HepG2 (cell line): Measurements from ENCODE around the gene HBA2.
"Not testable (repeated sequence)": the region's sequence is repeated elsewhere in the genome, so short reads cannot be mapped to it uniquely, and the experiment has no call there.

Source experiments
- CEBPG ChIP-seq: IDR thresholded peaks from 2 replicates; pipeline ENCODE4 v1.6.1; 2016
- EHMT2 ChIP-seq: fragments of 200-600 bp; sonication (generic); IDR thresholded peaks from 2 replicates; pipeline ENCODE4 v1.7.0; 2017; ENCODE audit warnings: antibody characterized with exemption, low read depth, low read length, borderline replicate concordance
- NRL ChIP-seq: sonication (generic); formaldehyde crosslinking; IDR thresholded peaks from 2 replicates; pipeline ENCODE4 v1.5.0; 2020; ENCODE audit warnings: missing genetic modification reagents, mild to moderate bottlenecking, moderate library complexity, borderline replicate concordance
- POLR2A ChIP-seq, 2 experiments: IDR thresholded peaks; 2 replicates each; pipeline ENCODE4 v1.6.1; 2011; ENCODE audit warnings: low read depth in 2 of 2, low read length in 2 of 2, mild to moderate bottlenecking in 1 of 2, moderate library complexity in 1 of 2; ENCODE audit not compliant: insufficient read depth in 1 of 2
- ZKSCAN1 ChIP-seq: fragments of 150-350 bp; IDR thresholded peaks from 2 replicates; pipeline ENCODE4 v1.6.1; 2014; ENCODE audit warnings: low read length
- ZNF10 ChIP-seq: sonication (generic); formaldehyde crosslinking; IDR thresholded peaks from 2 replicates; pipeline ENCODE4 v1.4.0; 2020; ENCODE audit warnings: mild to moderate bottlenecking, low read depth, missing genetic modification reagents, borderline replicate concordance
- ZNF431 ChIP-seq: sonication (generic); formaldehyde crosslinking; IDR thresholded peaks from 2 replicates; pipeline ENCODE4 v1.9.0; 2022; ENCODE audit warnings: missing genetic modification reagents, low read depth, mild to moderate bottlenecking, borderline replicate concordance
- ZNF451 ChIP-seq: sonication (generic); formaldehyde crosslinking; IDR thresholded peaks from 2 replicates; pipeline ENCODE4 v1.5.0; 2020; ENCODE audit warnings: mild to moderate bottlenecking, missing genetic modification reagents
- ZNF567 ChIP-seq: sonication (generic); formaldehyde crosslinking; IDR thresholded peaks from 2 replicates; pipeline ENCODE4 v1.8.1; 2023; ENCODE audit warnings: mild to moderate bottlenecking, missing genetic modification reagents, borderline replicate concordance
- ZSCAN12 ChIP-seq: sonication (generic); formaldehyde crosslinking; IDR thresholded peaks from 2 replicates; pipeline ENCODE4 v1.9.0; 2021; ENCODE audit warnings: mild to moderate bottlenecking, missing genetic modification reagents
- TF ChIP-seq, protein P1 (sequence below): sonication (generic); formaldehyde crosslinking; IDR thresholded peaks from 2 replicates; pipeline ENCODE4 v1.8.0; 2022; ENCODE audit warnings: mild to moderate bottlenecking, missing genetic modification reagents, borderline replicate concordance
- TF ChIP-seq, protein P2 (sequence below): sonication (generic); formaldehyde crosslinking; IDR thresholded peaks from 2 replicates; pipeline ENCODE4 v1.5.0; 2020; ENCODE audit warnings: mild to moderate bottlenecking, missing genetic modification reagents, moderate library complexity

DNA sequence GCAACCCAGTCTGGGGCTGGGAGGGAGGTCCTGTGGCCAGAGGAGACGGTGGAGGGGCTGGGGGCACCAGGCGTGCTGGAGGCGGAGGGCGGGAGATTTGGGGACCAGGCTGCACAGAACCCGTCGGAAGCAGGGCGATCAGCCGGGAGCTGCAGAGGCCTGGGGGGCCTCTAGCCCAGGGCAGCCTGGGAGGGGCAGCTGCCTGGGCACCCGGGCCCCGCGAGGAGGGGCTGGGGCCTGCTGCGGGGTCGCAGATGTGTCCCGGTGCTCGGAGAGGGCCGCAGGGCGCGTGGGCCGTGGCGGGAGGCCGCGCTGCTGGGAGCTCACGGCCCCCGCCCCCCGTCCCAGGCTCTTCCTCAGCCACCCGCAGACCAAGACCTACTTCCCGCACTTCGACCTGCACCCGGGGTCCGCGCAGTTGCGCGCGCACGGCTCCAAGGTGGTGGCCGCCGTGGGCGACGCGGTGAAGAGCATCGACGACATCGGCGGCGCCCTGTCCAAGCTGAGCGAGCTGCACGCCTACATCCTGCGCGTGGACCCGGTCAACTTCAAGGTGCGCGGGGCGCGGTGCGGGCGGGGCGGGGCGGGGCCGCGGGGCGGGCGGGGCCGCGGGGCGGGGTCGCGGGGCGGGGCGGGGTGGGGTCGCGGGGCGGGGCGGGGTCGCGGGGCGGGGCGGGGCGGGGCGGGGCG lies 8.4 kb upstream of the HBA2 start:
- TF ChIP-seq ZNF431; CEBPG; POLR2A (IDR thresholded peaks at IDR 0.05; ENCODE audit: insufficient read depth in 1 of 2, low read depth in 2 of 2, low read length in 2 of 2); ZNF567 (CRISPR knock-in tag); NRL (CRISPR knock-in tag); ZSCAN12 (CRISPR knock-in tag); EHMT2; ZKSCAN1; ZNF451; ZNF10 (CRISPR knock-in tag): not testable (repeated sequence)
- TF ChIP-seq, protein P1, sequence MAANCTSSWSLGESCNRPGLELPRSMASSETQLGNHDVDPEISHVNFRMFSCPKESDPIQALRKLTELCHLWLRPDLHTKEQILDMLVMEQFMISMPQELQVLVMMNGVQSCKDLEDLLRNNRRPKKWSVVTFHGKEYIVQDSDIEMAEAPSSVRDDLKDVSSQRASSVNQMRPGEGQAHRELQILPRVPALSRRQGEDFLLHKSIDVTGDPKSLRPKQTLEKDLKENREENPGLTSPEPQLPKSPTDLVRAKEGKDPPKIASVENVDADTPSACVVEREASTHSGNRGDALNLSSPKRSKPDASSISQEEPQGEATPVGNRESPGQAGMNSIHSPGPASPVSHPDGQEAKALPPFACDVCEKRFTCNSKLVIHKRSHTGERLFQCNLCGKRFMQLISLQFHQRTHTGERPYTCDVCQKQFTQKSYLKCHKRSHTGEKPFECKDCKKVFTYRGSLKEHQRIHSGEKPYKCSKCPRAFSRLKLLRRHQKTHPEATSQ (CRISPR knock-in tag): not testable (repeated sequence)
- TF ChIP-seq, protein P2, sequence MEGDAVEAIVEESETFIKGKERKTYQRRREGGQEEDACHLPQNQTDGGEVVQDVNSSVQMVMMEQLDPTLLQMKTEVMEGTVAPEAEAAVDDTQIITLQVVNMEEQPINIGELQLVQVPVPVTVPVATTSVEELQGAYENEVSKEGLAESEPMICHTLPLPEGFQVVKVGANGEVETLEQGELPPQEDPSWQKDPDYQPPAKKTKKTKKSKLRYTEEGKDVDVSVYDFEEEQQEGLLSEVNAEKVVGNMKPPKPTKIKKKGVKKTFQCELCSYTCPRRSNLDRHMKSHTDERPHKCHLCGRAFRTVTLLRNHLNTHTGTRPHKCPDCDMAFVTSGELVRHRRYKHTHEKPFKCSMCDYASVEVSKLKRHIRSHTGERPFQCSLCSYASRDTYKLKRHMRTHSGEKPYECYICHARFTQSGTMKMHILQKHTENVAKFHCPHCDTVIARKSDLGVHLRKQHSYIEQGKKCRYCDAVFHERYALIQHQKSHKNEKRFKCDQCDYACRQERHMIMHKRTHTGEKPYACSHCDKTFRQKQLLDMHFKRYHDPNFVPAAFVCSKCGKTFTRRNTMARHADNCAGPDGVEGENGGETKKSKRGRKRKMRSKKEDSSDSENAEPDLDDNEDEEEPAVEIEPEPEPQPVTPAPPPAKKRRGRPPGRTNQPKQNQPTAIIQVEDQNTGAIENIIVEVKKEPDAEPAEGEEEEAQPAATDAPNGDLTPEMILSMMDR (CRISPR knock-in tag): not testable (repeated sequence)
